SHP77 (cell line): ENCODE data around the gene IFT81.
"Not testable (repeated sequence)": the region's sequence is repeated elsewhere in the genome, so short reads cannot be mapped to it uniquely, and the experiment has no call there.

ENCODE experiments used
- DNase-seq, 2 experiments: peaks; one replicate each; lab custom pipeline; 2025; lab: John Stamatoyannopoulos, UW

IFT81 gene

DNA sequence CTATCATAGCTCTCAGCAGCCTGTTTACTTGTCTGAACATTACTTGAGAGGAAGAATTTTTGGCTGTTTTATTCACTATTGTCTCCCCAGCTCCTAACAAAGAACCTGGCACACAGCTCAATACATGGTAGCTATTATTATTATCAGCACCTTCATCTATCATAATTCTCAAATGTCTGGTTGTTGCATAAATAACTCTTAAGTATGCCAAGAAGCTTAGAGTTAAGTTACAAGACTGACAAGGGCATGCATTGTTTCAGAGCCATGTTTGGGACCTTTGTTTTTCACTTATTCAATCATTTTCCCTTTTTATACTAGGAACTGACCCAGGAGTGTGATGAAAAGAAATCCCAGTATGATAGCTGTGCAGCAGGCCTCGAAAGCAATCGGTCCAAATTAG is 79.4 kb downstream of the IFT81 start:
- no peak for DNase-seq

- DNase-seq, result no peak
These were observed 81.8 kb downstream of the IFT81 start for GRCh38 chr12:110205931-110206330.

DNA sequence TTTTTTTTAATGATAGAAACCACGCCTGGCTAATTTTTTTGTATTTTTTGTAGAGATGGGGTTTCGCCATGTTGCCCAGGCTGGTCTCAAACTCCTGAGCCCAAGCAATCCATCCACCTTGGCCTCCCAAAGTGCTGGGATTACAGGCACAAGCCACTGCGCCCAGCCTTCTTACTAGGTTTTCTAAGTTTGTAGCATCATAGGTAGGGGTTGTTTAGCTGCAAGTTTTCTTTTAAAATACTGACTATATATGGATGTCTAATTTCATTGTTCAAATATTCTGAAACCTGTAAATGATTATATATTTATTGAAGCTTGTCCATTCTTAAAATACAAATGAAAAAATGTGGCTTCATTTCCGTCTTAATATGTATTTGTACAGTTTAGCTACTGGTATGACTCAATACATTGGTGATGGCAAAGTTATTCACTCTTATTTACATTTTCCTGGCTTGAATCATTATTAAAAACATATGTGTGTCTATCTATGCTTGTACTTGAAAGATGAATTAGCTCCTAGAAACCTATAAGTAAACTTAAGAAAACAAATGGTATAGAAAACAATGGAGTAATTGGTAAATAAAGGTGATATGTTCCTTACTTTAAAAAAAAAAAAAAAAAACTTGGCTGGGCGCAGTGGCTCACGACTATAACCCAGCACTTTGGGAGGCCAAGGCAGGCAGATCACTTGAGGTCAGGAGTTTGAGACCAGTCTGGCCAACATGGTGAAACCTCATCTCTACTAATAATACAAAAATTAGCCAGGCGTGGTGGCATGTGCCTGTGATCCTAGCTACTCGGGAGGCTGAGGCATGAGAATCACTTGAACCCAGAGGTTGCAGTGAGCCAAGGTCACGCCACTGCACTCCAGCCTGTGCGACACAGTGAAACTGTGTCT is 87.7 kb downstream of the IFT81 start:
- not testable (repeated sequence) for DNase-seq

DNA sequence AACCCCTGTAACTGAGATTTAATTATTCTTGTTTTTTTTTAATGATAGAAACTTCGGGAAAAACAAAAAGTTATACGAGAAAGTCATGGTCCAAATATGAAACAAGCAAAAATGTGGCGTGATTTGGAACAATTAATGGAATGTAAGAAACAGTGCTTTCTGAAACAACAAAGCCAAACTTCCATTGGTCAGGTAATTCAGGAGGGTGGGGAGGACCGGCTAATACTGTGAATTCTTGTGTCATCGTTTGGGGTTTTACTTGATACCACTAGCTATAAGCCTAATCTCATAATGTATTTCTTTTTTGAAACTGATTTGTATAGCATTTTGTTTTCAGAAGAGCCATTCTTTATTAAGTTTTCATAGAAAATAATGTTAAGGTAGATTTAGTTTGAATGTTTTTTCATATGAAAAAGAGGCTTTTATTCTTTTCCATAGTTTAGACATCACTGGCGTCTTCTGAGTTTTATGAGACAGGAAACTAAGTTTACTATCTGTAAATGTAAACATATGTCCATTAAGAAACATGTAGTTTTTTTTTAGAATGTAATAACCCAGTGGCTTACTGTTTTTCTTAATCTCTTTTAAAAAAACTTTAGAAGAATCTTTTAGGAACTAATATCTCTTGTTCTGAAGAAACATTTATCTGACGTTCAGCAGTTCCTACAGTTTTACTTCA is 94.0 kb downstream of the IFT81 start:
- DNase-seq, result no peak

DNA sequence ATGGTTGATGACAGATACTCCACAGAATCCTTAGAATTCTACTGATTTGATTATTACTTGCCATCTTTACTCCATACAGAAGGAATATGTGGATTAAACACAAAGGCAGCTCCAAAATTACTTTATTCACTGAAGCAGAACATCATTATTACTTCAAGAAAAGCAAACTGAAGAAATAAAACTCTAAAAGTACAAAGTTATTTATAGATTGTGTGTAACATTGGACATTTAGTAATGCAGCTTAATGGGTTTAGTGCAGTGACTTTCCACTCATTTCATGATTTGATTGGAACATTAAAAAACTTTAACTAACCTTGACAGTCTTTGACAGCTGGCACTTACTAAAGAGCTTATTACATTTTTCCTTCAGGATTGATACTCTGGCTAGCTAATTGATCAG is 97.9 kb downstream of the IFT81 start:
- no peak for DNase-seq

GRCh38 chr12:110222433-110222832 is 98.3 kb downstream of the IFT81 start:
- no peak for DNase-seq

- no peak for DNase-seq
These were observed 99.7 kb downstream of the IFT81 start for GRCh38 chr12:110223777-110224378.

GRCh38 chr12:110224379-110225304 is 100.5 kb downstream of the IFT81 start:
- peak in 1 of 2 experiments; percentile 1 for DNase-seq

GRCh38 chr12:110227138-110227537 is 103.0 kb downstream of the IFT81 start:
- DNase-seq, result no peak

DNA sequence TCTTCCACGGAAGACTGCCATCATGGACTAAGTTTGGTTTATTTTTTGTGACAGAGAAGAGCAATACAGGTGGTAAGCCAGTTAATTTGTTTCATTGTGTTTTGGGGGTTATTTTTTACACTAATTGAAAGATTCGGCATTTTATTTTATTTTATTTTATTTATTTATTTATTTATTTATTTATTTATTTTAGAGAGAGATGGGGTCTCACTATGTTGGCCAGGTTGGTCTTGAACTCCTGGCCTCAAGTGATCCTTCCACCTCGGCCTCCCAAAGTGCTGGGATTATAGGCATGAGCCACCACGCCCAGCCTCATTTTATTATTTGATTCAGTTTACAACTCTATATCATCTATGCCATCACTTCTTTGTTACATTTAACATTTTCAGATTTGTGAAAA is 104.2 kb downstream of the IFT81 start:
- DNase-seq, result not testable (repeated sequence)

DNA sequence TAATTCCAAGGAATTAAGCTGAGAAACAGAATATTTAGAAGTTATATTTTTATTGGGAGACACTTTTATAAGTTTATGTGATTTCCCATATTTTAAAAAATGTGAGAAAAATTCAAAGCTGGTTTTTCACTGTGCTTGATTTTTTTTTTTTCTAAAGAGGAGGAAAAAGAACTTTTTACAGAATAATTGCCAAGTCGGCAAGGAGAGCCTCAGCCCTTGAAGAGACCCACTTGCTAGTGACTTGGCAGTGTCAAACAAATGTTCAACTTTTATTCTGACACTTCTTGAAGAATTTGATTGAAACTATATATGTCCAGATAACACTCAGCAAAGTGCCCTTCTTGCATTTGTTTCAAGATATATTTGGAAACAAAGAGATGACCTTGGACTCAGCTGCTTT is 104.6 kb downstream of the IFT81 start:
- DNase-seq, result no peak

GRCh38 chr12:110229409-110229808 is 105.3 kb downstream of the IFT81 start:
- DNase-seq, result no peak

GRCh38 chr12:110230655-110231054 is 106.5 kb downstream of the IFT81 start:
- DNase-seq, result no peak

DNA sequence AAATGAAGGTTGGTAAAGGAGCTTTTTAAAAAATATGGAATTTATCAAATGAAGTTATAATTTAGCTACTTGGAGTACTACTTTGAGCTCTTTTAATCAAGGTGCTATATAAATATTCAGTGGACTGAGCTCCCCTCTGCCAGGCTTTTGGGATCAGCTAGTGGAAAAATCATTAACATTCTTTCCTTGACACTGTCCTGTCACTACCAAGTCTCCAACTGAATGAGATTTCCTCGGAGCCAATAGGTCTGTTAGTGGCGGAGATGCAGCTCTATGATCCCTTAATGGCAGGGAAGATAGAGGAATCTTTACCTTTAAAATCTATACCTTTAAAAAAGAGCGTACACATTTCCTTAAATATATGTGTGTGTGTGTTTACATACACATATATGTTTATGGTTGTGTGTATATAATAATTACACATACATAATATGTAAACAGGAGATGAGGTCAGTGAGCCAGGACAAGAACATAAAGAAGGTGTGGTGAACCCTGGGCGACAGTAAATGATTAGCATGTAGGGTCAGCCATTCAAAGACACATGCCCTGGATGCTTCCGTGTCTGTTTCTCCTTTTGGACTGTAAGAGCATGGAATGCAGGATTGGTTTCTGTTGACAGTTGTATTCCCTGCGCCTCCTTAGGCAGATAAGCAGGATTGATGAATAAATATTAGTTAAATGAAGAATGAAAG is 109.2 kb downstream of the IFT81 start:
- no peak for DNase-seq

GRCh38 chr12:110234331-110234751 is 110.2 kb downstream of the IFT81 start:
- no peak for DNase-seq

DNA sequence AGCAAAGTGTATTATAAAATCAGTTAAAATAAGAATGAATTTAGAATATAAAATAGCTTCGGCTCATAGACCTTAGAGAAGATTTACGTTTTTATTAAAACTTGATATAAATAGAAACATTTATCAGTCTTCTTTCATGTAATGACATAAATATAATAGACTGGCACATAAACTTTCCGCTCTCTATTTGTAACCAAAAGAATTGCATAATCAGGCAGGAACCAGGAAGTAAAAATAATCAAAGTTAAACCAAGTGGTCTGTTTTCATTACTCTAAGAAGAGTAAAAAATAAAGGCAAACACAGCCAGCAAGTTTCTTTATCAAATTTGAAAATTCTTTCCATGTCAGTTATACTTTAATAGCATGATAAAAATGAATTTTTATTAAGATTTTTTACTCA is 110.6 kb downstream of the IFT81 start:
- DNase-seq, result no peak

DNA sequence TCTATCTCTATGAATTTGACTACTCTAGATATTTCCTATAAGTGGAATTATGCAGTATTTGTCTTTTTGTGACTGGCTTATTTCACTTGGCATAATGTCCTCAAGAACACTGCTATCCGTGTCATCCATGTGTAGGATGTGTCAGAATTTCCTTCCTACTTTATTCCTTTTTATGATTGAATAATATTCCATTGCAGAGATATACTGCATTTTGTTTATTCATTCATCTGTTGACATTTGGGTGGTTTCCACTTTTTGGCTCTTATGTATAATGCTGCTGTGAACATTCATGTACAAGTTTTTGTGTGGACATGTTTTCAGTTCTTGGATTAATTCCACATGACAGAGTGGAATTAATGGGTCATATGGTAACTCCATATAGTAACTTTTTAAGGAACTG is 111.2 kb downstream of the IFT81 start:
- no peak for DNase-seq

DNA sequence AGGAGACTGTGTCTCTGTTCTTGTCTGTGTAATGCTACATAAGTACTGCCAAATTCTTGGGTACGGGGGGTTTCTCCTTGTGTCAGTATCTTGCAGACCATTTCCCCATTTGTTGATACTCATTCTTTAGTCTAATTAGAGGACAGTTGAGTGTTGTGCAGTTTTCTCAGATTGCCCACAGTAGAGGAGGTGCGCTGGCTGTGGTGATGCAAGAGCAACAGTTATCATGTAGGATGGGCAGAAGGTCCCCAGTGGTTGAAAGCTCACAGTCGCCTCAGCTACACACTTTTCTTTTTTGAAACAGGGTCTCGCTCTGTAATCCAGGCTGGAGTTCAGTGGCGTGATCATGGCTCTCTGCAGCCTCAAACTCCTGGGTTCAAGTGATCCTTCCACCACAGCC is 119.1 kb downstream of the IFT81 start:
- no peak for DNase-seq

DNA sequence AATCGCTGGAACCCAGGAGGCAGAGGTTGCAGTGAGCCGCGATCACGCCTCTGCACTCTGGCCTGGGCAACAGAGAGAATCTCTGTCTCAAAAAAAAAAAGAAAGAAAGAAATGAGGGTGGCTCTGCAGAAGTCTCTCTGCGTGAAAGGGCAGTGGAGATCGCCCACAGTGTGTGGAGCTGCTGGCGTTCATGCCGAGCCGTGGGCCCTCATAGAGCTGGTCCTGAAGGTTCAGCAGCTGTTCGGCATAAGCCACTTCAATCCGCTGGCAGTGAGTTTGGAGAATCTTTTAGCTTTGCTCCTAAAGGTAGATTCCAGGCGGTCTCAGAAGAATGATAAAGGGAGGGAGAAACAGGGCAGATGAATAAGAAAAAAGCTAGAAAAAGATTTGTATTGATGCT is 120.2 kb downstream of the IFT81 start:
- no peak for DNase-seq

DNA sequence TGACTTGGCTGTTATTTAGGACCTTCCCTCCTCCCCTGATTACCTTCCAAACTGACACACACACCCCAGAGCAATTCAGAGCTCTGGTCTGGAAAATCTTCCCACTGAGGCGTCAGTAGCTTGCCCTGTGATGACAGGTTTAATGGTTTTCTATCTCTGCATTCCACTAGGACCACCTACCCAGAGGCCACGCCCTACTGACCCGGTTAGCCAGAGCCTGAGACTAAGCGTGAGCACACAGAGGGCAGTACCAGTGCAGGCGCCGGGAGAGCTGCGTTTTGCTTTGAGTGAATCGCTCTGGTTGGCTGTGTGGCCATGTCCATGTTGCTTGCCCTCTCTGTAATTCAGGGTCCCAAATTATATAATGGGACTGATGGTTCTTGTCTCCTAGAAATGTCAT is 120.7 kb downstream of the IFT81 start:
- no peak for DNase-seq

- peak; percentile 4 to 43 for DNase-seq
These were observed 121.2 kb downstream of the IFT81 start for GRCh38 chr12:110245369-110245772.
